Heart right ventricle (tissue), 16 donors: ENCODE results near the gene TIGIT. TPM values are rescaled to one million over a fixed set of nuclear protein-coding genes. Genes with fewer than 3 reads are reported as not detected.
A peak's percentile ranks its signal among the peaks of the same experiment; 100 is the strongest.

Experiments used
- ATAC-seq, 8 donors: fragments of 200-7000 bp; cut with Tn5 transposase; one replicate each; pipeline ENCODE4 v1.9.1; 2020; ENCODE audit warnings: mild to moderate bottlenecking in 8 of 8, moderate library complexity in 8 of 8, moderate number of reproducible peaks in 1 of 8
- DNase-seq, 2 donors: peaks; one replicate each; pipeline ENCODE4 v3.0.0-alpha.2; 2020
- H3K27ac ChIP-seq, 10 donors: fragments of 200-600 bp; sonication (generic) in 2 of 10; one replicate each; pipeline versions ENCODE4 v1.5.0 to v1.8.0; 2020 to 2022; ENCODE audit warnings: mild to moderate bottlenecking in 3 of 10
- H3K27me3 ChIP-seq, 7 donors: fragments of 200-600 bp; one replicate each; pipeline ENCODE4 v1.8.0; 2021 to 2022; ENCODE audit warnings: mild to moderate bottlenecking in 2 of 7
- H3K36me3 ChIP-seq, 9 donors: fragments of 200-600 bp; sonication (generic) in 1 of 9; one replicate each; pipeline versions ENCODE4 v1.5.0 to v1.8.0; 2020 to 2022; ENCODE audit warnings: mild to moderate bottlenecking in 2 of 9
- H3K4me1 ChIP-seq, 9 donors: fragments of 200-600 bp; sonication (generic) in 1 of 9; one replicate each; pipeline versions ENCODE4 v1.5.0 to v1.8.0; 2020 to 2022; ENCODE audit warnings: mild to moderate bottlenecking in 4 of 9
- H3K4me3 ChIP-seq, 10 donors: fragments of 200-600 bp; sonication (generic) in 2 of 10; one replicate each; pipeline versions ENCODE4 v1.5.0 to v1.8.0; 2020 to 2022; ENCODE audit warnings: mild to moderate bottlenecking in 7 of 10, moderate library complexity in 2 of 10
- H3K9me3 ChIP-seq, 11 donors: fragments of 200-600 bp in 10 of 11; sonication (generic) in 2 of 11; one replicate each; pipeline versions ENCODE4 v1.5.0 to v1.8.0; 2013 to 2022; ENCODE audit warnings: mild to moderate bottlenecking in 2 of 11, control low read depth in 1 of 11, moderate library complexity in 1 of 11
- WGBS, 2 donors: extraction: QIAGEN DNeasy Blood & Tissue Kit; methylation state at CpG; one replicate each; pipeline ENCODE4 v1.1.7; 2013; ENCODE audit warnings: inconsistent platforms in 1 of 2; 5-methylcytosine and 5-hydroxymethylcytosine counted together
- intact Hi-C, 10 donors: fragments of 100-400 bp; cut with DNase I; formaldehyde crosslinking; loops; one replicate each; pipeline versions ENCODE4 v1.11.1 to v1.14.2; 2022
- polyA plus RNA-seq, 2 donors: library from polyadenylated mRNA; stranded (reverse); fragments of 200-250 nt; gene quantifications; one replicate each; pipeline ENCODE4 v1.2.3, GENCODE V29; 2013
- total RNA-seq, 10 donors: library from RNA; stranded (reverse); fragmentation: NEBNext Ultra II Directional in 3 of 10; extraction: Animal tissue kit (Norgen Biotek cat#: 25700) in 3 of 10; gene quantifications; one replicate each; pipeline versions ENCODE4 v1.2.1 to v1.2.4, GENCODE V29; 2021 to 2023
- TF ChIP-seq, protein P1 (sequence below), 9 donors: fragments of 200-600 bp; sonication (generic) in 2 of 9; IDR thresholded peaks; one replicate each; pipeline versions ENCODE4 v1.5.0 to v1.8.0; 2021 to 2022; ENCODE audit warnings: antibody characterized with exemption in 9 of 9, mild to moderate bottlenecking in 5 of 9, moderate library complexity in 1 of 9
- donor health status: Arrhythmogenic right ventricular cardiomyopathy.
- donor health status: ischemic (EF 13 %, LVEDD 7.1; RV severe dilation, severe dysfunction).
- donor health status: healthy with polysubstance abuse.
- donor health status: DM: no; HTN: yes; CAD: no.
- donor health status: DM: no; HTN: no; CAD: no.
- donor health status: ischemic (EF 25% LVEDD 6.9; RV normal size, moderate dysfunction).
- donor health status: ischemic (EF 25% LVEDD 5.7; RV mildly dilated, moderate dysfunction).
- donor health status: healthy.
- donor health status: DM: yes; HTN: yes; CAD: no.
- donor health status: Ischemic cardiomyopathy.
- donor health status: ischemic (EF 35%, LVEDD 5.7; RV mildly dilated, moderate dysfunction).
- donor health status: nonischemic (EF 11% LVEDD 7.7; RV severe dilation, severe dysfunction).
- donor health status: DM: yes; HTN: yes; CAD: no.
- donor health status: PGD.
- donor health status: ischemic (EF 29% LVEDD 5.4; RV normal size, mild dysfunction).
- donor health status: nonischemic (EF 23%, LVEDD 6.1; RV moderate dilation, normal function).

Gene TIGIT
- total and polyA plus RNA-seq, 12 donors = 0.07 to 2.5 (median 0.36) TPM; not detected in 5

DNA sequence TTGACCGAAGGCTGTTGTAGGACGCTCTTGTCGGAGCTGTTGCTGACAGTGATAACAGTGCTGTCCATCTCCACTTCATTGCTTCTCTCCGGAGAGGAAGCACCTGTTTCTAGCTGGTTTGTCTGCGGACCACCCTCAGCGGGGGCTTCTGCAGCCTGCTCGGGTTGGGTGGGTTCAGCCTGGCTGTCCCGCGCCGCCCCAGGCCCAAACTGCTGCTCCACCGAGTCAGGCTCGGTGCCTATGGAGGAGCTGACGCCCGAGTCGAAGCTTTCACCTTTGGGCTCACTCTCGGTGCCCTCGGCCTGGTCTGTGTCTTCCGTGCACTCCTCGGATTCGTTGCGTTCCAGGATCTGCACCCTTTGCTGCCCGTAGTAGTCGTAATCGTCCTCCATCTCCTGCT is 56.9 kb downstream of the TIGIT start:
- peaks cover 0 to 5% (median 0%) of the 10 kb centered on the region in 9 donors for H3K4me1 ChIP-seq
- DNase-seq (no peak), ATAC-seq (peak in 1 of 8 donors; percentile 36)
- peaks cover 0 to 5% (median 0%) of the 10 kb centered on the region in 11 donors for H3K9me3 ChIP-seq
- TF ChIP-seq, protein P1, sequence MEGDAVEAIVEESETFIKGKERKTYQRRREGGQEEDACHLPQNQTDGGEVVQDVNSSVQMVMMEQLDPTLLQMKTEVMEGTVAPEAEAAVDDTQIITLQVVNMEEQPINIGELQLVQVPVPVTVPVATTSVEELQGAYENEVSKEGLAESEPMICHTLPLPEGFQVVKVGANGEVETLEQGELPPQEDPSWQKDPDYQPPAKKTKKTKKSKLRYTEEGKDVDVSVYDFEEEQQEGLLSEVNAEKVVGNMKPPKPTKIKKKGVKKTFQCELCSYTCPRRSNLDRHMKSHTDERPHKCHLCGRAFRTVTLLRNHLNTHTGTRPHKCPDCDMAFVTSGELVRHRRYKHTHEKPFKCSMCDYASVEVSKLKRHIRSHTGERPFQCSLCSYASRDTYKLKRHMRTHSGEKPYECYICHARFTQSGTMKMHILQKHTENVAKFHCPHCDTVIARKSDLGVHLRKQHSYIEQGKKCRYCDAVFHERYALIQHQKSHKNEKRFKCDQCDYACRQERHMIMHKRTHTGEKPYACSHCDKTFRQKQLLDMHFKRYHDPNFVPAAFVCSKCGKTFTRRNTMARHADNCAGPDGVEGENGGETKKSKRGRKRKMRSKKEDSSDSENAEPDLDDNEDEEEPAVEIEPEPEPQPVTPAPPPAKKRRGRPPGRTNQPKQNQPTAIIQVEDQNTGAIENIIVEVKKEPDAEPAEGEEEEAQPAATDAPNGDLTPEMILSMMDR (IDR thresholded peaks at IDR 0.05) = no peak
- intact Hi-C loops = loop anchor here in 1 of 10 donors (10.0 kb wide), 1 partner anchor 814 kb away; no protein-coding TSS in a partner anchor
- no peak overlapping the region for H3K4me3 ChIP-seq
- peaks cover 0 to 63% (median 26%) of the 10 kb centered on the region in 9 donors for H3K36me3 ChIP-seq
- WGBS, 2 donors = 98 to 99% methylated on average over 24 of the region's 24 CpGs
- H3K27ac ChIP-seq = no peak overlapping the region
- H3K27me3 ChIP-seq = no peaks in the 10 kb centered on the region

DNA sequence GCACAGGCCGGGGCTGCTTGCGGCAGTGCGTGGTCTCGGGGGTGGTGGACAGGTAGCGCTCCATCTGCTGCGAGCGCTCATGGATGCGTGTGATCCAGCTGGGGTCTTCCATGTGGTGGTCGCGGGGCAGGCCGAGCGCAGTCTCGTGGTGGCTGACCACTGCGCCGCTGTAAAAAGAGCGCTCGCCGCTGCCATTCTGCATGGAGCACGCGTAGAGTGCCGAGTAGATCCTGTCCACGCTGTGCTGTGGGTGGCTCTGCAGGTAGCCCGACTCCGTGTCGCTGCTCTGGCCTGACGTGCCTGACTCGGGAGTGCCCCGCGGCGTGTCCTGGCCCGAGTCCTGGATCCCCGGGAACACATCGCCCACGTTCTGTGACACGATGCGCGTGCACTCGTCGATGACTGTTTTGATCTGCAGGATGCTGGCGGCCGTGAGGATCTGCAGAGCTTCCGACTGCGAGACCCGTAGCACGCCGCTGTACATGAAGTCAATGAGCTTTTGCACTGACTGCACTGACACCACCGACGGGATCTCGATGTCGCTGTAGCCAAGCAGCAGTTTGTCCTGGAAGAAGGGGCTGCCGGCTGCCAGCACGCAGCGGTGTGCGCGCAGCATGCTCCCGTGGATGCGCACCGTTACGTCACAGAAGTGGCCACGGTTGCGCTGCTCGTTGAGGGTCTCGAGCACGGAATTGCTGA is 57.4 kb downstream of the TIGIT start:
- Histone ChIP-seq H3K27me3 (no peaks in the 10 kb centered on the region), H3K4me1 (peaks cover 0 to 11% (median 0%) of the 10 kb centered on the region in 9 donors), H3K4me3 (no peak overlapping the region), H3K9me3 (peaks cover 0 to 5% (median 0%) of the 10 kb centered on the region in 11 donors), H3K27ac (no peak overlapping the region), H3K36me3 (peaks cover 0 to 58% (median 26%) of the 10 kb centered on the region in 9 donors)
- WGBS, 2 donors = 98% methylated on average over 64 of the region's 64 CpGs
- DNase-seq (no peak), ATAC-seq (peak in 5 of 8 donors; percentile 16 to 62 (median 23))
- intact Hi-C loops = loop anchor here in 1 of 10 donors (10.0 kb wide), 1 partner anchor 814 kb away; no protein-coding TSS in a partner anchor
- TF ChIP-seq, protein P1 (IDR thresholded peaks at IDR 0.05) = no peak

DNA sequence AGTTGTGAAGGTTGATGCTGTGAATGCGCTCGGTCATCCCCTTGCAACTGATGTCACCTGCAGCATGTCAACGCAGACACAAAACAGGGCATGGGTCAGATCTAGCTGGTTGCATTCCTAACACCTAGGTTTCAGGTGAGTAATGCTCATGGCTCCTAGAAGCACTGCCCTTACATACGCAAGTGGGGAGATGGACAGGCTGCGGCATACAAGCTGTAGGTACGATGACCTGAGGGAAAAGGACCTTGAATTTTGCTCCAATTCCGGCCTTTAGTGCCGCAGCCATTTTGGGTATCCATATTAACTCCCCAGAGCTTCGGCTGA is 58.0 kb downstream of the TIGIT start:
- H3K27ac ChIP-seq = no peak overlapping the region
- ATAC-seq = peak in 1 of 8 donors; percentile 16

DNA sequence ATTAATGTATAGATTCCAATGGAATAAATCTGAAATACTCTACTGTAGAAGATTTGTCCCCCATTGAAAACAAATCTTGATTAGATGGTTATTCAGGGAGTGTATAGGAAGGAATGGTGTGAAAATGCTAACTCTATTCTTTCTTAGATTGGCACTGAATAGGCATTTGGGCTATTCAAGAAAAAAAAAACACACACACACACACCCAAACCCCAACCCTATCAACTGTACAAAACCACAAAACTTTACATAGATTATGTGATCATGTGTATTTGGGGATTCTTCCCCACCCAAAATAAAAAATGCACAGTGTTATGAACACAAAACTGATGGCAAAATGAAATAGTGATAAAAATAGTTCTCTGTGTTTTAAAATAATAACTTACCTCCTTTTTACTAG is 61.8 kb downstream of the TIGIT start:
- Histone ChIP-seq H3K36me3 (peaks cover 0 to 18% (median 10%) of the 10 kb centered on the region in 9 donors), H3K4me3 (no peak overlapping the region), H3K9me3 (peaks cover 0 to 5% (median 0%) of the 10 kb centered on the region in 11 donors), H3K27me3 (no peaks in the 10 kb centered on the region), H3K4me1 (peaks cover 0 to 21% (median 0%) of the 10 kb centered on the region in 9 donors), H3K27ac (no peak overlapping the region)
- ATAC-seq = no peak
- TF ChIP-seq, protein P1 (IDR thresholded peaks at IDR 0.05) = no peak
- intact Hi-C loops = loop anchor here in 1 of 10 donors (10.0 kb wide), 1 partner anchor 809 kb away; no protein-coding TSS in a partner anchor
- no peak for DNase-seq

More for the DNA sequence above, 58.0 kb downstream of the TIGIT start:
- DNase-seq = no peak
- 97 to 98% methylated on average over 9 of the region's 9 CpGs for WGBS, 2 donors
- H3K4me1 ChIP-seq = peaks cover 0 to 15% (median 0%) of the 10 kb centered on the region in 9 donors
- TF ChIP-seq, protein P1 (IDR thresholded peaks at IDR 0.05) = no peak
- H3K4me3 ChIP-seq = no peak overlapping the region
- no peaks in the 10 kb centered on the region for H3K27me3 ChIP-seq
- intact Hi-C loops = loop anchor here in 1 of 10 donors (10.0 kb wide), 1 partner anchor 813 kb away; no protein-coding TSS in a partner anchor
- peaks cover 0 to 5% (median 0%) of the 10 kb centered on the region in 11 donors for H3K9me3 ChIP-seq
- H3K36me3 ChIP-seq = peaks cover 0 to 56% (median 26%) of the 10 kb centered on the region in 9 donors
